ENCODE results near the gene UTP25. TPM values are rescaled to one million over a fixed set of nuclear protein-coding genes. Genes with fewer than 3 reads are reported as not detected.

Gene UTP25
- total RNA-seq, 1 donor from 2014 or later = 6.4 TPM

- no peaks in the 10 kb centered on the region for H3K36me3 Mint-ChIP-seq
- Histone ChIP-seq H3K4me2 (no peak overlapping the region), H3K36me3 (no peaks in the 10 kb centered on the region), H3K4me3 (no peak overlapping the region), H3K4me1 (peaks cover 14% of the 10 kb centered on the region), H2AFZ (replicated peaks) (no peak overlapping the region), H4K20me1 (ENCODE audit: low read depth) (no peaks in the 10 kb centered on the region), H3F3A (ENCODE audit: low read depth) (peaks cover 7% of the 10 kb centered on the region), H3K27ac (no peak overlapping the region), H3K79me2 (ENCODE audit: low read depth) (no peaks in the 10 kb centered on the region), H3K9ac (no peak overlapping the region), H3K9me3 (ENCODE audit: low read depth) (no peaks in the 10 kb centered on the region), H3K27me3 (no peaks in the 10 kb centered on the region)
- H3K4me1 Mint-ChIP-seq = peaks cover 21% of the 10 kb centered on the region
- H3K4me3 Mint-ChIP-seq = no peak overlapping the region
- no peaks in the 10 kb centered on the region for H3K9me3 Mint-ChIP-seq
- TF ChIP-seq EZH2 (IDR thresholded peaks at IDR 0.05) (no peak), EZH2phosphoT487 (IDR thresholded peaks at IDR 0.05) (no peak), CTCF (IDR thresholded peaks at IDR 0.05) (no peak)
- H3K27ac Mint-ChIP-seq = no peak overlapping the region
- H3K27me3 Mint-ChIP-seq (ENCODE audit: insufficient read depth, low read depth) = peaks cover 2% of the 10 kb centered on the region
- DNase-seq (ENCODE audit: low spot score) = no peak
These were observed 55.2 kb downstream of the UTP25 start for GRCh38 chr1:209882942-209883340.

GRCh38 chr1:209883341-209883971, 55.7 kb downstream of the UTP25 start:
- Histone ChIP-seq H3K9me3 (ENCODE audit: low read depth) (no peaks in the 10 kb centered on the region), H3K27me3 (no peaks in the 10 kb centered on the region), H4K20me1 (ENCODE audit: low read depth) (no peaks in the 10 kb centered on the region), H2AFZ (replicated peaks) (no peak overlapping the region), H3K36me3 (no peaks in the 10 kb centered on the region), H3K4me3 (no peak overlapping the region), H3F3A (ENCODE audit: low read depth) (peaks cover 7% of the 10 kb centered on the region), H3K79me2 (ENCODE audit: low read depth) (no peaks in the 10 kb centered on the region), H3K4me1 (peaks cover 14% of the 10 kb centered on the region), H3K9ac (no peak overlapping the region), H3K4me2 (peak overlapping the region; percentile 27), H3K27ac (no peak overlapping the region)
- DNase-seq (ENCODE audit: low spot score) = peak; percentile 14
- peaks cover 2% of the 10 kb centered on the region for H3K9me3 Mint-ChIP-seq
- TF ChIP-seq EZH2 (IDR thresholded peaks at IDR 0.05) (no peak), CTCF (IDR thresholded peaks at IDR 0.05) (no peak), EZH2phosphoT487 (IDR thresholded peaks at IDR 0.05) (no peak)
- H3K36me3 Mint-ChIP-seq = no peaks in the 10 kb centered on the region
- H3K4me3 Mint-ChIP-seq = no peak overlapping the region
- peaks cover 21% of the 10 kb centered on the region for H3K4me1 Mint-ChIP-seq
- peaks cover 2% of the 10 kb centered on the region for H3K27me3 Mint-ChIP-seq (ENCODE audit: insufficient read depth, low read depth)
- no peak overlapping the region for H3K27ac Mint-ChIP-seq

- Mint-ChIP-seq H3K4me3 (no peak overlapping the region), H3K4me1 (peaks cover 21% of the 10 kb centered on the region), H3K9me3 (peaks cover 2% of the 10 kb centered on the region), H3K27me3 (ENCODE audit: insufficient read depth, low read depth) (peaks cover 2% of the 10 kb centered on the region), H3K27ac (peak overlapping the region; percentile 20), H3K36me3 (no peaks in the 10 kb centered on the region)
- Histone ChIP-seq H3F3A (ENCODE audit: low read depth) (peaks cover 7% of the 10 kb centered on the region), H3K4me2 (no peak overlapping the region), H3K36me3 (no peaks in the 10 kb centered on the region), H2AFZ (replicated peaks) (no peak overlapping the region), H3K27me3 (no peaks in the 10 kb centered on the region), H3K4me1 (peaks cover 14% of the 10 kb centered on the region), H3K9ac (no peak overlapping the region), H3K4me3 (no peak overlapping the region), H3K27ac (no peak overlapping the region), H4K20me1 (ENCODE audit: low read depth) (no peaks in the 10 kb centered on the region), H3K79me2 (ENCODE audit: low read depth) (no peaks in the 10 kb centered on the region), H3K9me3 (ENCODE audit: low read depth) (no peaks in the 10 kb centered on the region)
- no peak for DNase-seq (ENCODE audit: low spot score)
- no peak for TF ChIP-seq CTCF (IDR thresholded peaks at IDR 0.05)
- TF ChIP-seq EZH2 (IDR thresholded peaks at IDR 0.05) = no peak
- TF ChIP-seq EZH2phosphoT487 (IDR thresholded peaks at IDR 0.05) = no peak
These were observed 56.5 kb downstream of the UTP25 start for GRCh38 chr1:209884249-209884648.

All from neural progenitor cell (in vitro differentiated cells).